ENCODE measurements around the gene CTNNA1. TPM values are rescaled to one million over a fixed set of nuclear protein-coding genes. Genes with fewer than 3 reads are reported as not detected.
"Not testable (repeated sequence)": the region's sequence is repeated elsewhere in the genome, so short reads cannot be mapped to it uniquely, and the experiment has no call there.

Gene CTNNA1
- total RNA-seq, 1 experiment from 2014 or later: 1.9 TPM

DNA sequence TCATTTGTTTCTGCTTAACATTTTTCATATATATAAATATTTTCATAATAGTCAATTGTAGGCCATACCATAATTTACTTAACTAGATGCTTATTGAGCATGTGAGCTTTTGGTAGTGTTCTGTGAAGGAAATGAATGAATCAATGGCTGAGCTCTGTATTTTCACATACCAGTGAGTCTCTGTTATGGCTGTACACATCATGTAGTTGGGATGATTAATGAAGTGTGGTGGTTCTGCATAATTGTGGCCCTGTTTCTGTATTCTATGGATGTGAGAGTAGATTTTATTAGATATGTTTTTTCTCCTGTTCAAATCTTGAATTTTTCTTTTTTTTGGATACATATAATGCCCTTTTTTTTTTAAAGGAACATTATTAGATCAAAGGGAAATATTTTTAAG lies 56.2 kb downstream of the CTNNA1 start:
- Histone ChIP-seq H3K4me1 (ENCODE audit: insufficient read depth, low read length) (no peaks in the 10 kb centered on the region), H3K9me3 (ENCODE audit: low read length) (no peaks in the 10 kb centered on the region), H4K20me1 (ENCODE audit: low read length) (no peaks in the 10 kb centered on the region), H3F3A (ENCODE audit: low read length, unreplicated experiment) (no peaks in the 10 kb centered on the region), H3K4me3 (ENCODE audit: low read length) (no peak overlapping the region), H3K9me2 (replicated peaks; ENCODE audit: low read length) (no peaks in the 10 kb centered on the region), H3K9ac (ENCODE audit: low read length) (no peak overlapping the region), H3K79me2 (ENCODE audit: low read length) (no peaks in the 10 kb centered on the region), H3K27ac (ENCODE audit: low read length) (no peak overlapping the region), H3K4me2 (ENCODE audit: low read length) (no peak overlapping the region), H3K27me3 (ENCODE audit: low read length) (no peaks in the 10 kb centered on the region), H3K36me3 (ENCODE audit: low read depth, low read length) (no peaks in the 10 kb centered on the region), H2AFZ (ENCODE audit: low read length) (no peak overlapping the region)
- ChIA-PET POLR2A (ENCODE audit: unreplicated experiment) (no interaction called here), CTCF (no interaction called here)
- no TSS peak for BruUV-seq (replicated peaks)
- intact Hi-C loops (cut with micrococcal nuclease): no loop called here
- DNase-seq (no peak), ATAC-seq (no peak)
- no peak for TF ChIP-seq CTCF (conservative IDR thresholded peaks at IDR 0.05; ENCODE audit: low read depth, low read length)
- TF ChIP-seq EZH2 (IDR thresholded peaks at IDR 0.05; ENCODE audit: low read length, unreplicated experiment): no peak
- no peak for TF ChIP-seq EZH2phosphoT487 (IDR thresholded peaks at IDR 0.05; ENCODE audit: borderline replicate concordance, low read length)

DNA sequence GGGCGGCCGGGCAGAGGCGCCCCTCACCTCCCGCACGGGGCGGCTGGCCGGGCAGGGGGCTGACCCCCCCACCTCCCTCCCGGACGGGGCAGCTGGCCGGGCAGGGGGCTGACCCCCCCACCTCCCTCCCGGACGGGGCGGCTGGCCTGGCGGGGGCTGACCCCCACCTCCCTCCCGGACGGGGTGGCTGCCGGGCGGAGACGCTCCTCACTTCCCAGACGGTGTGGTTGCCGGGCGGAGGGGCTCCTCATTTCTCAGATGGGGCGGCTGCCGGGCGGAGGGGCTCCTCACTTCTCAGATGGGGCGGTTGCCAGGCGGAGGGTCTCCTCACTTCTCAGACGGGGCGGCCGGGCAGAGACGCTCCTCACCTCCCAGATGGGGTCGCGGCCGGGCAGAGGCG lies 57.6 kb downstream of the CTNNA1 start:
- H3K4me1 ChIP-seq (ENCODE audit: insufficient read depth, low read length); H3K27ac ChIP-seq (ENCODE audit: low read length); BruUV-seq (replicated peaks); H3K36me3 ChIP-seq (ENCODE audit: low read depth, low read length); H3K9ac ChIP-seq (ENCODE audit: low read length); CTCF ChIA-PET; H3K9me2 ChIP-seq (replicated peaks; ENCODE audit: low read length); DNase-seq; H3K79me2 ChIP-seq (ENCODE audit: low read length); H2AFZ ChIP-seq (ENCODE audit: low read length); H4K20me1 ChIP-seq (ENCODE audit: low read length); intact Hi-C loops (cut with micrococcal nuclease); POLR2A ChIA-PET (ENCODE audit: unreplicated experiment); H3F3A ChIP-seq (ENCODE audit: low read length, unreplicated experiment); H3K4me2 ChIP-seq (ENCODE audit: low read length); H3K4me3 ChIP-seq (ENCODE audit: low read length); H3K9me3 ChIP-seq (ENCODE audit: low read length); H3K27me3 ChIP-seq (ENCODE audit: low read length); ATAC-seq: not testable (repeated sequence)

- H3F3A ChIP-seq (ENCODE audit: low read length, unreplicated experiment): no peaks in the 10 kb centered on the region
- ATAC-seq (no peak), DNase-seq (no peak)
- POLR2A ChIA-PET (ENCODE audit: unreplicated experiment): no interaction called here
- no peak overlapping the region for H3K4me3 ChIP-seq (ENCODE audit: low read length)
- no peak overlapping the region for H2AFZ ChIP-seq (ENCODE audit: low read length)
- no peaks in the 10 kb centered on the region for H3K4me1 ChIP-seq (ENCODE audit: insufficient read depth, low read length)
- no TSS peak for BruUV-seq (replicated peaks)
- H3K79me2 ChIP-seq (ENCODE audit: low read length): no peaks in the 10 kb centered on the region
- H3K4me2 ChIP-seq (ENCODE audit: low read length): no peak overlapping the region
- H3K9me2 ChIP-seq (replicated peaks; ENCODE audit: low read length): no peaks in the 10 kb centered on the region
- CTCF ChIA-PET: no interaction called here
- H3K27ac ChIP-seq (ENCODE audit: low read length): no peak overlapping the region
- no peaks in the 10 kb centered on the region for H4K20me1 ChIP-seq (ENCODE audit: low read length)
- H3K27me3 ChIP-seq (ENCODE audit: low read length): no peaks in the 10 kb centered on the region
- intact Hi-C loops (cut with micrococcal nuclease): no loop called here
- TF ChIP-seq EZH2phosphoT487 (IDR thresholded peaks at IDR 0.05; ENCODE audit: borderline replicate concordance, low read length): no peak
- TF ChIP-seq EZH2 (IDR thresholded peaks at IDR 0.05; ENCODE audit: low read length, unreplicated experiment): no peak
- no peak for TF ChIP-seq CTCF (conservative IDR thresholded peaks at IDR 0.05; ENCODE audit: low read depth, low read length)
- H3K9ac ChIP-seq (ENCODE audit: low read length): no peak overlapping the region
- H3K9me3 ChIP-seq (ENCODE audit: low read length): no peaks in the 10 kb centered on the region
- no peaks in the 10 kb centered on the region for H3K36me3 ChIP-seq (ENCODE audit: low read depth, low read length)
Observed at GRCh38 chr5:138815529-138815928, 62.3 kb downstream of the CTNNA1 start.

Data from PC-3 (cell line).